KMS-11 (cell line): ENCODE results near the gene TENM4.

ENCODE experiments used
- H2AFZ ChIP-seq: fragments of 200-600 bp; sonication (generic); 2 replicates; pipeline ENCODE4 v1.6.1; 2016; ENCODE audit warnings: antibody characterized with exemption, mixed run types, low read depth
- H3K27ac ChIP-seq: fragments of 200-600 bp; sonication (generic); 2 replicates; pipeline ENCODE4 v1.6.1; 2016; ENCODE audit warnings: mild to moderate bottlenecking, mixed run types
- H3K27me3 ChIP-seq: fragments of 200-600 bp; sonication (generic); 2 replicates; pipeline ENCODE4 v1.6.1; 2017; ENCODE audit warnings: mild to moderate bottlenecking, low read depth, mixed run types, moderate library complexity; ENCODE audit not compliant: insufficient read depth
- H3K36me3 ChIP-seq: fragments of 200-600 bp; sonication (generic); 2 replicates; pipeline ENCODE4 v1.6.1; 2017; ENCODE audit warnings: mild to moderate bottlenecking, mixed run types; ENCODE audit not compliant: insufficient read depth
- H3K4me1 ChIP-seq: fragments of 200-600 bp; sonication (generic); 2 replicates; pipeline ENCODE4 v1.6.1; 2016; ENCODE audit warnings: mild to moderate bottlenecking, low read depth, mixed run types; ENCODE audit not compliant: poor library complexity, severe bottlenecking
- H3K4me2 ChIP-seq: fragments of 200-600 bp; sonication (generic); 2 replicates; pipeline ENCODE4 v1.7.0; 2016; ENCODE audit warnings: mild to moderate bottlenecking, mixed run types
- H3K4me3 ChIP-seq: fragments of 200-600 bp; sonication (generic); IDR thresholded peaks from 2 replicates; pipeline ENCODE4 v1.6.1; 2017; ENCODE audit warnings: low read depth, low read length, mixed read lengths; ENCODE audit not compliant: insufficient read depth
- H3K79me2 ChIP-seq: fragments of 200-600 bp; sonication (generic); 2 replicates; pipeline ENCODE4 v1.6.1; 2016; ENCODE audit warnings: low read depth, mixed run types; ENCODE audit not compliant: insufficient read depth
- H3K9ac ChIP-seq: fragments of 200-600 bp; sonication (generic); 2 replicates; pipeline ENCODE4 v1.6.1; 2016; ENCODE audit warnings: mild to moderate bottlenecking, mixed run types
- H4K20me1 ChIP-seq: fragments of 200-600 bp; sonication (generic); 2 replicates; pipeline ENCODE4 v1.6.1; 2016; ENCODE audit warnings: mild to moderate bottlenecking, mixed run types; ENCODE audit not compliant: insufficient read depth
- TF ChIP-seq, protein P1 (sequence below): fragments of 200-600 bp; sonication (generic); conservative IDR thresholded peaks from 2 replicates; pipeline ENCODE4 v1.6.1; 2017; ENCODE audit warnings: low read depth, mild to moderate bottlenecking, antibody characterized with exemption, low read length, moderate library complexity, mixed read lengths

The TENM4 gene

DNA sequence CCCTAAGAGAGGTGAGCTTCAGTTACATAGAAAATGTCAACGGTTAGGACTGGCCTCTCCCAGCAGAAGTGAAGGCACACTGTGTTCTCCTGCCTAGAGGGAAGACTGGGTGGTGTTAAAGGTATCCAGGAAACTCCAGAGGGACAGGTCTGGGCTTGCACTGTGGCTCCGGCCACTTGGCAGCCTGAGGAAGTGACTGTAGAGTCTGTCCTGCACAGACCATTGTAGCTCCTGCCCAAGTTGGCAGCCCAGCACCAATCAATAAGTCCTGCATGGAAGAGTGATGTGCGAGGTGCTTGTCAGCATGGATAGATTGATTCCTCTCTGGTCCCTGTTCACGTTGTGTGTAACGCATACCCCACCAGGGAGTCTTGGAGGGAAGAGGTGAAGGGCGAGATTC lies 284.8 kb downstream of the TENM4 start:
- H3K79me2 ChIP-seq, result no peaks in the 10 kb centered on the region
- H3K27me3 ChIP-seq, result no peaks in the 10 kb centered on the region
- no peak overlapping the region for H3K4me2 ChIP-seq
- H3K27ac ChIP-seq, result no peak overlapping the region
- no peaks in the 10 kb centered on the region for H3K4me1 ChIP-seq
- H3K4me3 ChIP-seq, result no peak overlapping the region
- TF ChIP-seq, protein P1, sequence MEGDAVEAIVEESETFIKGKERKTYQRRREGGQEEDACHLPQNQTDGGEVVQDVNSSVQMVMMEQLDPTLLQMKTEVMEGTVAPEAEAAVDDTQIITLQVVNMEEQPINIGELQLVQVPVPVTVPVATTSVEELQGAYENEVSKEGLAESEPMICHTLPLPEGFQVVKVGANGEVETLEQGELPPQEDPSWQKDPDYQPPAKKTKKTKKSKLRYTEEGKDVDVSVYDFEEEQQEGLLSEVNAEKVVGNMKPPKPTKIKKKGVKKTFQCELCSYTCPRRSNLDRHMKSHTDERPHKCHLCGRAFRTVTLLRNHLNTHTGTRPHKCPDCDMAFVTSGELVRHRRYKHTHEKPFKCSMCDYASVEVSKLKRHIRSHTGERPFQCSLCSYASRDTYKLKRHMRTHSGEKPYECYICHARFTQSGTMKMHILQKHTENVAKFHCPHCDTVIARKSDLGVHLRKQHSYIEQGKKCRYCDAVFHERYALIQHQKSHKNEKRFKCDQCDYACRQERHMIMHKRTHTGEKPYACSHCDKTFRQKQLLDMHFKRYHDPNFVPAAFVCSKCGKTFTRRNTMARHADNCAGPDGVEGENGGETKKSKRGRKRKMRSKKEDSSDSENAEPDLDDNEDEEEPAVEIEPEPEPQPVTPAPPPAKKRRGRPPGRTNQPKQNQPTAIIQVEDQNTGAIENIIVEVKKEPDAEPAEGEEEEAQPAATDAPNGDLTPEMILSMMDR, result no peak
- H4K20me1 ChIP-seq, result no peaks in the 10 kb centered on the region
- no peak overlapping the region for H2AFZ ChIP-seq
- no peaks in the 10 kb centered on the region for H3K36me3 ChIP-seq
- no peak overlapping the region for H3K9ac ChIP-seq

DNA sequence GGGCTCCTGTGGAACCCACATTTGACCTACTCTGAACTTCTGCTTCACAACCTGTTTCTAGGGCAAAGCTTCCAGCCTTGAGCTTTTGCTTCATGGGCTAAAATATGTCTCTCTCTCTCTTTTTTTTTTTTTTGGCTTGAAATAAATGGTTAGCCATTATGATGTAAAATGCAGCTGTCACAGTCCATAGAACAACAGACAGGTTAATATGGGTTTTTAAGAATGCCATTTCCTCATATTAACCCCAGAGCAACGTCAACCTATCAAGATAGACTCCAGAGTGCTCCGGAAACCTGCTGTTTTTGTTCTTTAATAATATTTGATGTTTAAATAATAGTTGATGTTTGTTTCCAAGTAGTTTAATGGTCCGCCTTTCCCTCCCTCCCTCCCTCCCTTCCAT lies 285.6 kb downstream of the TENM4 start:
- H3K4me2 ChIP-seq, result no peak overlapping the region
- TF ChIP-seq, protein P1, result no peak
- no peaks in the 10 kb centered on the region for H3K79me2 ChIP-seq
- H3K4me1 ChIP-seq, result no peaks in the 10 kb centered on the region
- H3K9ac ChIP-seq, result no peak overlapping the region
- no peak overlapping the region for H3K4me3 ChIP-seq
- H2AFZ ChIP-seq, result no peak overlapping the region
- no peaks in the 10 kb centered on the region for H3K27me3 ChIP-seq
- H4K20me1 ChIP-seq, result no peaks in the 10 kb centered on the region
- H3K27ac ChIP-seq, result no peak overlapping the region
- no peaks in the 10 kb centered on the region for H3K36me3 ChIP-seq

DNA sequence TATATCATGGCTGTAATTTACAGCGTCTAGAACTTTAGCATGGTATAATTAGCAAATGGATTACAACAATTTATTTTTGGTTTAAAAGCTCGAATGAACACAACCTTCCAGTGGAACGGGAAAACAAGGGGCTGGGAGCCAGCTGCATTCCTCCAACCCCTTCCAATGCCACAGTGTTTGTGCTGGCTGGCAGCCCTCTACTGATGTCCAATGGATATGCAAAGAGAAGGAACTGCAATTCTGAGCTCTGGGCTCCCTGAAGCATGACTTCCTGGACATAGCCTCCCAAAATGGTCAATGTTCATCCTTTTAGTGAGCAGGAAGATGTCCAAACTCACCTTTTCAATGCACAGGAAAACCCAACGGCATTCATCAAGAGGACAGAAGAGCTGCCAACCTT lies 288.3 kb downstream of the TENM4 start:
- no peak overlapping the region for H3K27ac ChIP-seq
- no peaks in the 10 kb centered on the region for H3K79me2 ChIP-seq
- H2AFZ ChIP-seq, result no peak overlapping the region
- no peak overlapping the region for H3K9ac ChIP-seq
- H3K4me3 ChIP-seq, result no peak overlapping the region
- no peaks in the 10 kb centered on the region for H3K36me3 ChIP-seq
- no peaks in the 10 kb centered on the region for H3K4me1 ChIP-seq
- H3K4me2 ChIP-seq, result no peak overlapping the region
- H4K20me1 ChIP-seq, result no peaks in the 10 kb centered on the region
- TF ChIP-seq, protein P1, result no peak
- H3K27me3 ChIP-seq, result no peaks in the 10 kb centered on the region

DNA sequence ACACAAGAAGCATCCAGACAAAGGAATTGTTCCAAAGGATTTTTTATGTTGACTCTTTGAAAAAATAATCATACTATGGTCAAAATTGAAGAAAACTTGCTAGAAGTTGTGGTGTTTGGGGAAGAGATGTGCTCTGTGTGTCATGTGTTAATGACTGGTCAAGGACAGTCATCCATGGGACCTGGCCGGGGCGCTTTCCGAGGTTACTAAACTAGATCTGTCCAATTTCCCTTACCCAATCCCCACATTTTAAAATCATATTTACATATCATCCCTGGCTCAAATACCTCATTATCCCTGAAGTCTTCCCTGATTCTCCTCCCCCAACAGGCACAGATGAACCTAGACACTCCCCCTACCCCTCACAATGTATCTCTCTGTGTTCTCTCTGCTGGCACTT lies 289.4 kb downstream of the TENM4 start:
- H3K27me3 ChIP-seq, result no peaks in the 10 kb centered on the region
- H3K4me1 ChIP-seq, result no peaks in the 10 kb centered on the region
- TF ChIP-seq, protein P1, result no peak
- no peaks in the 10 kb centered on the region for H3K79me2 ChIP-seq
- no peak overlapping the region for H3K4me3 ChIP-seq
- H2AFZ ChIP-seq, result no peak overlapping the region
- H3K36me3 ChIP-seq, result no peaks in the 10 kb centered on the region
- no peaks in the 10 kb centered on the region for H4K20me1 ChIP-seq
- no peak overlapping the region for H3K4me2 ChIP-seq
- H3K27ac ChIP-seq, result no peak overlapping the region
- no peak overlapping the region for H3K9ac ChIP-seq

DNA sequence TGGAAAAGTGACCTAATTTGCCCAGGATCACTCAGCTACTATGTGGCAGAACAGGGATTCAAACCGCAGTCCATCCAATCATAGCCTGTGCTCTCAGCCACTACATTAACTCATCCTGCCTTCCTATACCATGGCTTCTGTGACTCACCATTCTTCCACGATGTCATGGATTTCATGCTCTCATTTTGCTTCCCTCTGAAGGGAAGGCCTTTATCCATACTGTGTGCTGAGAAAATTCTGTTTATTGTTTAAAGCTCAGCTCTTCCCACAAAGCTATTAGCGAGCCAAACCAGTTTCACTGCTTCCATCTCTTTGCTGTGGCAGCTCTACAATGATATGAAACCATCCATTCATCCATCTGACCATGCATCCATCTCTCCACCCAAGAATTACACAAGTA lies 289.9 kb downstream of the TENM4 start:
- H3K27ac ChIP-seq, result no peak overlapping the region
- no peak overlapping the region for H3K4me2 ChIP-seq
- no peaks in the 10 kb centered on the region for H3K36me3 ChIP-seq
- no peaks in the 10 kb centered on the region for H3K79me2 ChIP-seq
- no peaks in the 10 kb centered on the region for H3K27me3 ChIP-seq
- TF ChIP-seq, protein P1, result no peak
- H2AFZ ChIP-seq, result no peak overlapping the region
- H3K4me3 ChIP-seq, result no peak overlapping the region
- H3K9ac ChIP-seq, result no peak overlapping the region
- H3K4me1 ChIP-seq, result no peaks in the 10 kb centered on the region
- H4K20me1 ChIP-seq, result no peaks in the 10 kb centered on the region
